GM10266 (cell line): ENCODE results near the gene CPA1.

Source experiments
- DNase-seq: peaks from one replicate; pipeline ENCODE4 v3.0.0; 2012; ENCODE audit errors: extremely low spot score
- TF ChIP-seq, protein P1 (sequence below): IDR thresholded peaks from 2 replicates; pipeline ENCODE4 v1.5.1; 2012; ENCODE audit warnings: mild to moderate bottlenecking, low read depth; ENCODE audit not compliant: control insufficient read depth, insufficient read depth; ENCODE audit errors: missing control alignments

The CPA1 gene

DNA sequence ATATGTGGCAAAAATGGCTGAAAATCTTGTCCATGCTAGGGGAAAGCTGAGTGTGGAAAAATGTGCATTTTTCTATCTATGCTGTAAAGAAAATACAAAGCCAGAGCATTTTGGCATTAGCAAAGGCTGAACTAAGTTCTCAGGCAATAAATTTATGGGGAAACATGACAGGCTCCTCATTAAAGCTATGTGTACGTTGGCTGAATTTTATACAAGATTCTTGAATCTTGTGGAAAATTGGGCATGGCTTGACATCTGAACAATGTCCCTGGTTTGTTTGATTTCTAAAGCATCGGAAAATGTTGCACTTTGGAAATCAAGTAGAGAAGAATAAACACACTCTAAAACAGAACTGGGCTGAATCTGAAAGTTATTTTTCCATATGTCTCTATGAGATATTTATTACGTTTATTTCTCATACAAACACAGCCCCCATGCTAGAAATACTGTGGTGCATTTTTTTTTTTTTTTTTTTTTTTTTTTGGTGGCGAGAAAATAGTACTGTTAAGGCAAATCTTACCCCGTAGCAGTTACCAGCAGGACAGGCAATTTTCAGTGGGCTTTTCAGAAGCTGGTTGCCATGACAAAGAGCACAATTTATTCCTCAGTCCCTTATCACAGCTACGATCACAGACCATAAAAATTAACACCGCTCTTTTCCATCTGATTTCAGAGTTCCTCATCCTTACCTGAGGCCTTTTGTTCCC lies 16.9 kb downstream of the CPA1 start:
- no peak for DNase-seq
- TF ChIP-seq, protein P1, sequence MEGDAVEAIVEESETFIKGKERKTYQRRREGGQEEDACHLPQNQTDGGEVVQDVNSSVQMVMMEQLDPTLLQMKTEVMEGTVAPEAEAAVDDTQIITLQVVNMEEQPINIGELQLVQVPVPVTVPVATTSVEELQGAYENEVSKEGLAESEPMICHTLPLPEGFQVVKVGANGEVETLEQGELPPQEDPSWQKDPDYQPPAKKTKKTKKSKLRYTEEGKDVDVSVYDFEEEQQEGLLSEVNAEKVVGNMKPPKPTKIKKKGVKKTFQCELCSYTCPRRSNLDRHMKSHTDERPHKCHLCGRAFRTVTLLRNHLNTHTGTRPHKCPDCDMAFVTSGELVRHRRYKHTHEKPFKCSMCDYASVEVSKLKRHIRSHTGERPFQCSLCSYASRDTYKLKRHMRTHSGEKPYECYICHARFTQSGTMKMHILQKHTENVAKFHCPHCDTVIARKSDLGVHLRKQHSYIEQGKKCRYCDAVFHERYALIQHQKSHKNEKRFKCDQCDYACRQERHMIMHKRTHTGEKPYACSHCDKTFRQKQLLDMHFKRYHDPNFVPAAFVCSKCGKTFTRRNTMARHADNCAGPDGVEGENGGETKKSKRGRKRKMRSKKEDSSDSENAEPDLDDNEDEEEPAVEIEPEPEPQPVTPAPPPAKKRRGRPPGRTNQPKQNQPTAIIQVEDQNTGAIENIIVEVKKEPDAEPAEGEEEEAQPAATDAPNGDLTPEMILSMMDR: no peak

DNA sequence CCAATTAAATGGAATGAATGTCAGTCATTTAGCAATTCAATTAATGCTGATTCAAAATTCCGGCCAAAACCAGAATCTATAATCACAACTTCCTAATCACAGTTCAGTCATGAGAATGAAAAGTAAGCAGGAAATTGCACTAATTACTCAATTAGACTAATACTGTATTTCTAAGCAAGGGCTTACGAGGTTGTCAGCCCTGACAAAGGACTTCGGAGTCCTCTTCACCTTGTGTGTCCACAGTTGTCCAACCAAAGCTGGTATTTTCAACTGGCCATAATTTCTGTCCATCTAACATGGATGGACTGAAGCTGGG lies 17.4 kb downstream of the CPA1 start:
- TF ChIP-seq, protein P1: no peak
- no peak for DNase-seq

DNA sequence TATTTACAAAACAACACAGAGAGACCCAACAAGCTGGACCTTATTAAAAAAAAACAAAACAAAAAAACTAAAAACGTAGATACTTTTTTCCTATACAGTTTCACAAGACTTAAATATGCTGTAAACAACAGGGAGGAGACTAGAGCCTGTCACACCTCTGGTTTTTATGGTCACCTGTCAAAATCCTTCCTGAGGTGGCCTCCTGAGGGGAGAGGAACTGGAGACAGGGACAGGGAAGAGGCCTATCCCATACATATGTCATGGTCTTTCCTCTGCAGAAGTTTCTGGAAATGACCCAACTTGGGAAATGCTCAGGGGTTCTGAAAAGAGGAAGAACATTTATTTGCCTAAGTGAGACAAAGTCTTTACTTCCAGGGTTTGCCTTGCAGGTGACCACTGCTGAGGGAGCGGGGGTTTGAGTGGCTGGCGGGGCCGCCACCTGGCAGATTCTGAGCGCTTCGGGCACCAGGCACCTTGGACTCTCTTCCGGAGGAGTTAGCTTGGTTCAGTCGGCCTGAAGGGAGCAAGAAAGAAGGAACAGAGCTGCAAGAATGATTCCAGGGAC lies 18.3 kb downstream of the CPA1 start:
- TF ChIP-seq, protein P1: no peak

DNA sequence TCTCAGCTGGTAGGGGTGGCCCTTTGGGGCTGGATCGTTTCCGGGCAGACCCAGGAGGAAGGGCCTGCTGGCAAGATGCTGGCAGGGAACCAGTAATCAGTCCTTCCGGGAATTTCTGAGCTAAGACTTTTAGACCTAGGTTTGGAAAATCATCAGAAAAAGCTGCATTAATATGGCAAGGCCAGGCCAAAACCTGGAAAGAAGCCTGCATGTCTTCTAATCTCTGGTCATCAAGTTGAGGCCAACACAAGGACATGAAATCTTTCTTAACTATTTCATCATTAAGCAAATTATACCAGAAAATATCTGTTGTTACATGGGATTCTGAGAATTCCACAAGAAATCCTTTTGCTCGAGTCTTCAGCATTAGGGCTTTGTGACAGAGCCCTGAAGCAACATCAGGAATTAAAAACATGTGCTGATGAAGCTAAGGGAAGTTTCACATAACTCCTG lies 19.9 kb downstream of the CPA1 start:
- no peak for DNase-seq
- TF ChIP-seq, protein P1: no peak

More for the DNA sequence above, 18.3 kb downstream of the CPA1 start:
- no peak for DNase-seq

DNA sequence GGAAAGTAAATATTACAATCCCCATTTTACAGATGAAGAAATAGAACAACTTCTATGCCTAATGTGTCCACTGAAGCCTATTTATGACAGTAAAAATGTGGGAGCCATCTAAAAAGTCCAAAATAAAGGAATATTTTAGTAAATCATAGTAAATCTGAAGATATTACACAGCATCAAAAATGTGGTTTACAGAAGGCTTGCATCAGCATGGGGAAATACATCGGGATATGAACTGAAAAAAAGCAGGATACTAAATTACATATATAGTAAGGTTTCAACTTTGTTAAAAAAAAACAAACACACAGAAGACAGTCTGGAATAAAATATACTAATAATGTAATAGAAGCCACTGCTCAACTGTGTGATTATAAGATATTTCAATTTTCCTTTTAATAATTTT lies 20.8 kb downstream of the CPA1 start:
- TF ChIP-seq, protein P1: no peak
- DNase-seq: no peak

DNA sequence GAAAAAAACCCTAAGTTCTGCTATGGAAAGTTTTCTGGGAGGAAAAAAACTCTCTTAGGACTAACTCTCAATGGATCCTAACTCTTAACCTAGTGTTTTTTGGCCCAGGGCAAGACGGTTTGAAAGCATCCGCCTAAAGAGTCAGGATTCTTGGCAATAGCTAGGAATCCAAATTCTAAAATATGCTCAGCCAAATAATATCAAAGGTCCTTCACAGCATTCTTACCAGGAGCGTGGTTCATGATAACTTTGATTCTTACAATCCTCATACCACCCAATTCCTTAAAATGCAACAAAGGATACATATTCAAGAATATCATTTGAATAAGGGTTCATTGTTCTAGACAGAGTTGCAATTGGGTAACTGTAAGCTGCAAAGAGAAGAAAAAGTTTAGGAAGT lies 21.3 kb downstream of the CPA1 start:
- TF ChIP-seq, protein P1: no peak
- no peak for DNase-seq

DNA sequence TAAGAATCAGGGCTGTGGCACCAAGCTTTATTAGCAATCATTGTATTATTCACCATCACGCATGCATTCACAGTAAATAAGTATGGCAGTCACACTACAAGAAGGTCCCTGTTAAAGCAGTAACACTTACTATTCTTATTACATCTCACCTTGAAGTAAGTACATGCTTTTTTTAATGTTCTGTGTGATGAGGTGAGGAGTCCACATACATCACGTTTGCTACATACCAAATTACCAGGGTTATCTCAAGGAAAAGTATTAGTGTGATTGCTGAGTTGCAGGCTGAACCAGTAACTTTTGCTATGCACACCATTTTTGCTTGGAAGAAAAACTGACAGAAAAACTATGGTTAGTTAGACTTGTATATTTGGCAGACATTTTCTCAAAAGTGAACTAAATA lies 24.7 kb downstream of the CPA1 start:
- DNase-seq: no peak
- TF ChIP-seq, protein P1: no peak
